ENCODE results near the gene PLCB4.

PLCB4 gene

GRCh38 chr20:9358001-9358400 lies 289.1 kb downstream of the PLCB4 start:
- H3K27ac ChIP-seq (replicated peaks; ENCODE audit: low read length): no peak overlapping the region
- H3K36me3 ChIP-seq (replicated peaks in 1 of 2; ENCODE audit: control insufficient read depth in 2 of 2, insufficient read depth in 2 of 2, low read length in 2 of 2): peaks cover under 1 to 3% of the 10 kb centered on the region in 2 donors
- no CpG with 5 or more reads among the region's 2 CpGs for WGBS, 2 donors (ENCODE audit: extremely low coverage in 2 of 2, insufficient read length in 2 of 2, insufficient replicate concordance in 1 of 2)
- H3K9ac ChIP-seq (ENCODE audit: low read depth, low read length, poor library complexity): no peak overlapping the region
- no peak overlapping the region for H3K14ac ChIP-seq (ENCODE audit: low read length)
- no peaks in the 10 kb centered on the region for H3K79me1 ChIP-seq (ENCODE audit: low read depth, low read length)
- peaks cover 8 to 16% of the 10 kb centered on the region in 2 donors for H3K4me1 ChIP-seq (ENCODE audit: control insufficient read depth in 2 of 2, insufficient read depth in 1 of 2, low read depth in 1 of 2, low read length in 2 of 2)
- no peak overlapping the region for H4K8ac ChIP-seq (ENCODE audit: low read depth, low read length)
- DNase-seq (ENCODE audit: low spot score): no peak
- no peak overlapping the region for H2BK120ac ChIP-seq (ENCODE audit: low read depth, low read length)
- no peak overlapping the region for H2AFZ ChIP-seq (ENCODE audit: low read length)
- H3K23ac ChIP-seq (ENCODE audit: low read depth, low read length, poor library complexity): no peak overlapping the region
- H3K4me2 ChIP-seq (ENCODE audit: insufficient read depth, low read length, poor library complexity, severe bottlenecking): no peak overlapping the region
- no peak overlapping the region for H3K4me3 ChIP-seq (ENCODE audit: low read length in 2 of 2)
- no peaks in the 10 kb centered on the region for H3K27me3 ChIP-seq (ENCODE audit: control insufficient read depth in 3 of 3, insufficient read depth in 3 of 3, low read depth in 1 of 3, low read length in 3 of 3)
- H2BK15ac ChIP-seq (ENCODE audit: low read length): no peak overlapping the region
- peaks cover 0 to 3% of the 10 kb centered on the region in 2 donors for H3K9me3 ChIP-seq (replicated peaks in 1 of 2; ENCODE audit: control insufficient read depth in 2 of 2, insufficient read depth in 1 of 2, low read depth in 1 of 2, low read length in 2 of 2)
- H2AK5ac ChIP-seq (ENCODE audit: low read depth, low read length): no peak overlapping the region
- H4K91ac ChIP-seq (ENCODE audit: low read depth, low read length, poor library complexity): no peak overlapping the region
- H3K4ac ChIP-seq (ENCODE audit: low read length): no peak overlapping the region
- H2BK5ac ChIP-seq (ENCODE audit: low read length): no peak overlapping the region
- H2BK12ac ChIP-seq (ENCODE audit: low read length): no peak overlapping the region
- H3K18ac ChIP-seq (ENCODE audit: low read length): no peak overlapping the region

- Histone ChIP-seq H3K27me3 (ENCODE audit: control insufficient read depth in 3 of 3, insufficient read depth in 3 of 3, low read depth in 1 of 3, low read length in 3 of 3) (no peaks in the 10 kb centered on the region), H4K91ac (ENCODE audit: low read depth, low read length, poor library complexity) (no peak overlapping the region), H3K4ac (ENCODE audit: low read length) (no peak overlapping the region), H3K4me1 (ENCODE audit: control insufficient read depth in 2 of 2, insufficient read depth in 1 of 2, low read depth in 1 of 2, low read length in 2 of 2) (peaks cover 8 to 16% of the 10 kb centered on the region in 2 donors), H3K23ac (ENCODE audit: low read depth, low read length, poor library complexity) (no peak overlapping the region), H3K4me3 (ENCODE audit: low read length in 2 of 2) (no peak overlapping the region), H3K79me1 (ENCODE audit: low read depth, low read length) (no peaks in the 10 kb centered on the region), H3K9me3 (replicated peaks in 1 of 2; ENCODE audit: control insufficient read depth in 2 of 2, insufficient read depth in 1 of 2, low read depth in 1 of 2, low read length in 2 of 2) (peaks cover 0 to 3% of the 10 kb centered on the region in 2 donors), H2AK5ac (ENCODE audit: low read depth, low read length) (no peak overlapping the region), H3K4me2 (ENCODE audit: insufficient read depth, low read length, poor library complexity, severe bottlenecking) (no peak overlapping the region), H2BK15ac (ENCODE audit: low read length) (no peak overlapping the region), H4K8ac (ENCODE audit: low read depth, low read length) (no peak overlapping the region), H2BK5ac (ENCODE audit: low read length) (no peak overlapping the region), H3K27ac (replicated peaks; ENCODE audit: low read length) (peak overlapping the region; percentile 16), H2BK120ac (ENCODE audit: low read depth, low read length) (no peak overlapping the region), H3K18ac (ENCODE audit: low read length) (no peak overlapping the region), H2BK12ac (ENCODE audit: low read length) (no peak overlapping the region), H3K36me3 (replicated peaks in 1 of 2; ENCODE audit: control insufficient read depth in 2 of 2, insufficient read depth in 2 of 2, low read length in 2 of 2) (peaks cover 3 to 15% of the 10 kb centered on the region in 2 donors), H3K14ac (ENCODE audit: low read length) (no peak overlapping the region), H3K9ac (ENCODE audit: low read depth, low read length, poor library complexity) (no peak overlapping the region), H2AFZ (ENCODE audit: low read length) (no peak overlapping the region)
- no CpG with 5 or more reads among the region's 14 CpGs for WGBS, 2 donors (ENCODE audit: extremely low coverage in 2 of 2, insufficient read length in 2 of 2, insufficient replicate concordance in 1 of 2)
- DNase-seq (ENCODE audit: low spot score): peak; percentile 56
Measured at GRCh38 chr20:9359561-9360308, 290.8 kb downstream of the PLCB4 start.

DNA sequence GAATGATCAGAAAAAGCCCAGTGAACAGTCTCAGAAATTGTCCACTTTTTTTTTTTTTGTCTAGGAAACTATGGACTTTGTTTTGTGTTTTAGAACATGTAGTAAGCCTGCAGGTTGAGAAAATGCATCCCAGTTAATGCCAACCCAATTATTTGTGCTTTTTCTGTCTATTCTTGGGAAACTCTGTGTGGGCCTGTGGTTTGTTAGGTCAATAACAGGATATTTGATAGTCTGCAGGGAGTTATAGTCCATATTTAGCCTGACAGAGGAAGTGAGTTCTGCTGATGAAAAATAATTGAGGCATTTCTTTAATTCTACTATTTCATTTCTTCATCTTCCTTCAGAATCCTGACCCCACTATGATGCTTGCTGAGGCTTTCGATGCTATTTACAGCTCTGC lies 291.5 kb downstream of the PLCB4 start:
- H3K9me3 ChIP-seq (replicated peaks in 1 of 2; ENCODE audit: control insufficient read depth in 2 of 2, insufficient read depth in 1 of 2, low read depth in 1 of 2, low read length in 2 of 2): peaks cover 0 to 3% of the 10 kb centered on the region in 2 donors
- H2BK12ac ChIP-seq (ENCODE audit: low read length): no peak overlapping the region
- no CpG with 5 or more reads among the region's 1 CpG for WGBS, 2 donors (ENCODE audit: extremely low coverage in 2 of 2, insufficient read length in 2 of 2, insufficient replicate concordance in 1 of 2)
- no peaks in the 10 kb centered on the region for H3K27me3 ChIP-seq (ENCODE audit: control insufficient read depth in 3 of 3, insufficient read depth in 3 of 3, low read depth in 1 of 3, low read length in 3 of 3)
- H3K18ac ChIP-seq (ENCODE audit: low read length): no peak overlapping the region
- peaks cover 8 to 16% of the 10 kb centered on the region in 2 donors for H3K4me1 ChIP-seq (ENCODE audit: control insufficient read depth in 2 of 2, insufficient read depth in 1 of 2, low read depth in 1 of 2, low read length in 2 of 2)
- no peak overlapping the region for H3K9ac ChIP-seq (ENCODE audit: low read depth, low read length, poor library complexity)
- no peak for DNase-seq (ENCODE audit: low spot score)
- no peak overlapping the region for H3K14ac ChIP-seq (ENCODE audit: low read length)
- H3K27ac ChIP-seq (replicated peaks; ENCODE audit: low read length): no peak overlapping the region
- no peak overlapping the region for H2BK120ac ChIP-seq (ENCODE audit: low read depth, low read length)
- no peak overlapping the region for H2BK5ac ChIP-seq (ENCODE audit: low read length)
- no peak overlapping the region for H2AK5ac ChIP-seq (ENCODE audit: low read depth, low read length)
- no peak overlapping the region for H2BK15ac ChIP-seq (ENCODE audit: low read length)
- H3K4me2 ChIP-seq (ENCODE audit: insufficient read depth, low read length, poor library complexity, severe bottlenecking): no peak overlapping the region
- no peak overlapping the region for H3K23ac ChIP-seq (ENCODE audit: low read depth, low read length, poor library complexity)
- H3K36me3 ChIP-seq (replicated peaks in 1 of 2; ENCODE audit: control insufficient read depth in 2 of 2, insufficient read depth in 2 of 2, low read length in 2 of 2): peaks cover 3 to 15% of the 10 kb centered on the region in 2 donors
- no peak overlapping the region for H3K4me3 ChIP-seq (ENCODE audit: low read length in 2 of 2)
- H3K4ac ChIP-seq (ENCODE audit: low read length): no peak overlapping the region
- H4K8ac ChIP-seq (ENCODE audit: low read depth, low read length): no peak overlapping the region
- no peaks in the 10 kb centered on the region for H3K79me1 ChIP-seq (ENCODE audit: low read depth, low read length)
- H2AFZ ChIP-seq (ENCODE audit: low read length): no peak overlapping the region
- H4K91ac ChIP-seq (ENCODE audit: low read depth, low read length, poor library complexity): no peak overlapping the region

GRCh38 chr20:9363673-9364072 lies 294.8 kb downstream of the PLCB4 start:
- no peak overlapping the region for H2BK12ac ChIP-seq (ENCODE audit: low read length)
- peaks cover 3 to 17% of the 10 kb centered on the region in 2 donors for H3K36me3 ChIP-seq (replicated peaks in 1 of 2; ENCODE audit: control insufficient read depth in 2 of 2, insufficient read depth in 2 of 2, low read length in 2 of 2)
- DNase-seq (ENCODE audit: low spot score): no peak
- WGBS, 2 donors (ENCODE audit: extremely low coverage in 2 of 2, insufficient read length in 2 of 2, insufficient replicate concordance in 1 of 2): no CpG with 5 or more reads among the region's 2 CpGs
- peaks cover 8 to 16% of the 10 kb centered on the region in 2 donors for H3K4me1 ChIP-seq (ENCODE audit: control insufficient read depth in 2 of 2, insufficient read depth in 1 of 2, low read depth in 1 of 2, low read length in 2 of 2)
- no peak overlapping the region for H3K4ac ChIP-seq (ENCODE audit: low read length)
- H2BK5ac ChIP-seq (ENCODE audit: low read length): no peak overlapping the region
- no peak overlapping the region for H3K18ac ChIP-seq (ENCODE audit: low read length)
- H2BK15ac ChIP-seq (ENCODE audit: low read length): no peak overlapping the region
- no peak overlapping the region for H3K9ac ChIP-seq (ENCODE audit: low read depth, low read length, poor library complexity)
- no peak overlapping the region for H3K4me2 ChIP-seq (ENCODE audit: insufficient read depth, low read length, poor library complexity, severe bottlenecking)
- no peaks in the 10 kb centered on the region for H3K9me3 ChIP-seq (replicated peaks in 1 of 2; ENCODE audit: control insufficient read depth in 2 of 2, insufficient read depth in 1 of 2, low read depth in 1 of 2, low read length in 2 of 2)
- H3K27ac ChIP-seq (replicated peaks; ENCODE audit: low read length): no peak overlapping the region
- no peak overlapping the region for H2AK5ac ChIP-seq (ENCODE audit: low read depth, low read length)
- H3K27me3 ChIP-seq (ENCODE audit: control insufficient read depth in 3 of 3, insufficient read depth in 3 of 3, low read depth in 1 of 3, low read length in 3 of 3): no peaks in the 10 kb centered on the region
- H4K8ac ChIP-seq (ENCODE audit: low read depth, low read length): no peak overlapping the region
- no peaks in the 10 kb centered on the region for H3K79me1 ChIP-seq (ENCODE audit: low read depth, low read length)
- no peak overlapping the region for H3K4me3 ChIP-seq (ENCODE audit: low read length in 2 of 2)
- no peak overlapping the region for H2BK120ac ChIP-seq (ENCODE audit: low read depth, low read length)
- no peak overlapping the region for H3K14ac ChIP-seq (ENCODE audit: low read length)
- H2AFZ ChIP-seq (ENCODE audit: low read length): no peak overlapping the region
- no peak overlapping the region for H3K23ac ChIP-seq (ENCODE audit: low read depth, low read length, poor library complexity)
- H4K91ac ChIP-seq (ENCODE audit: low read depth, low read length, poor library complexity): no peak overlapping the region
